NCI-H774 (cell line): ENCODE results near the gene PDLIM5.
"Not testable (repeated sequence)": the region's sequence is repeated elsewhere in the genome, so short reads cannot be mapped to it uniquely, and the experiment has no call there.

Experiments
- DNase-seq: peaks from one replicate; lab custom pipeline; 2025; lab: John Stamatoyannopoulos, UW

The PDLIM5 gene

DNA sequence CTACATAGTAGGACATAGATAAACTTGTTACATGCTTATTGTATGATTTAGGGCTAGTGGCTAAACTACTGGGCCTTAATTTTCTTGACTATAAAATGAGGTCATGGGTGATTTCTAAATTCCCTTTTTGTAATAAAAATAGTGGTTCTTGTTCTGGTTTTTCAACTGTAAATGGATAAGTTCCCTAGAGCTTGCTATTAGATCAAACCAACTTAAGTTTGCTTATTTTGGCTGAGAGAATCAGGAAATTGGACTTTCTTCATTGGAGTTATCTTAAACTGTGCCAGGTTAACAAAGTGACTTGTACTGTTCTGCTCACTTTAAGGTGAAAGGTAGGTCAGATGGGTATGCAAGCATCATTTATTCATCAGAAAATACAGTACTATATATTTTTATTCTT, 78.3 kb downstream of the PDLIM5 start:
- no peak for DNase-seq

DNA sequence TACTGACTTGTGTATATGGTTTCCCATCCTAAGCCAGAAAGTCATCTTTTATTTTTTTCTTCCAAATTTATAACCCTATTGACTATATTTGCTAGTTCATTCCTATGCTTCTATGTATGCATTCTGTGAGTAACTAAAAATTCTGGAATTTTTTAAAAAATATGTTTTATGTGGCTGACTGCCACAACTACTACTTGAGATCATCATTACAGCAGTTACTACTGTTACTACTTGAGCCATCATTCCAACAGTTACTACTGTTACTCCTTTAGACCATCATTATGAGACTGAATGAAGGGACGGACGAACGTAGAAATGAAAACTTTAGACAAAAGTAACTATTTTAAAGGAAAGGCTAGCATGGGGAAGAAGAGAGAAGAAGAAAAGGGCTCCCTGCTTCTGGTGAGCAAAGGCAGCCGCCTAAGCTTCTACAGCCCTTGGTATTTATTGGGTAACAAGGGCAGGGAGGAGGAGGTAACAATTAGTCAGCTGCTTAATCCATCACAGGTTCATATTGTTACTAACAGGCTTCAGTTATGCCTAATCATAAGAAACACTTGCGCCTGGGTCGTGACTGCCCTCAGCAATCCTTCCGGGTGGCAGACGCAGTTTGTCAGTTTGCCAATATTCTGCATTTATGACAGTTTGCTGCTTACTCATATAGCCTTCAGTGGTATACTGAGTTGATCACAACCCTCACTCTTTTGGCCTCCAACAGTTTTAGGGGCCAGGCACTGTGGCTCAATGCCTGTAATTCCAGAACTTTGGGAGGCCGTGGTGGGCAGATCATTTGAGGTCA, 80.4 kb downstream of the PDLIM5 start:
- DNase-seq: no peak

DNA sequence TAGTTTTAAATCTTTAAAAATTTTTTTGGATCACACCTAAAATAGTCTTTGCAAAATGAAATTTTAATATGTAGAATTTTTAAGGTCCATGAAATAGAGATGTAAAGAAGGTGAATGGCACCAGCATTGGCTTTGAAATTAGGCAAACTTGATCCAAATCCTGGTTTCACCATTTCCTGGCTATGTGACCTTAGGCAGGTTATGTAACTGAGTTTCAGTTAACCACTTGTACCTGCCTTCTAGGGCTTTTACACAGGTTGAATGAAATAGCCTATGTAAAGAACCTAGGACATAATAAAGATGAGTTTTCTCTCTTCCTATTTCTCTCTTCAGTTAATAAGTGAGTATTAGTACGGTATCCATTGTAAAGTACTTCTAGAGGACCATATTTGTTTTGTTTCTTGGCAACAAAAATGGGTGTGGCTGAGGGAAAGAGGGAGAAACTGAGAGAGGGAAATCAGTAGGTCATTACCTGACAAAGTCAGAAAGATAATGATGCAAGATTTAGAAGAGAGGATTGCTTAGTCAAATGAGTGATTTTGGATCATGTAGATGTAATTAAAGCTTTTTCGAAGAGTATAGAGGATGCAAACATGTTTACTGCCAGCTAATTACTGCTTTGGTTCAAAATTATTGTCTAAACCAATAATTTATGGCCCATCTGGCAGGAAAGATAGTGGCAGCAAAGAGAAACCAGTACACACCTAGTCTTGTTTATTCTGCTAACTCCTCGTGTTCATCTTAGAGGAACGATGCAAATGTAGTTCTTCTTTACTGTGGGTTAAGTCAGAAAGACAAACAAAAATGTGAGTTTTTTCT, 81.9 kb downstream of the PDLIM5 start:
- peak; percentile 29 for DNase-seq

DNA sequence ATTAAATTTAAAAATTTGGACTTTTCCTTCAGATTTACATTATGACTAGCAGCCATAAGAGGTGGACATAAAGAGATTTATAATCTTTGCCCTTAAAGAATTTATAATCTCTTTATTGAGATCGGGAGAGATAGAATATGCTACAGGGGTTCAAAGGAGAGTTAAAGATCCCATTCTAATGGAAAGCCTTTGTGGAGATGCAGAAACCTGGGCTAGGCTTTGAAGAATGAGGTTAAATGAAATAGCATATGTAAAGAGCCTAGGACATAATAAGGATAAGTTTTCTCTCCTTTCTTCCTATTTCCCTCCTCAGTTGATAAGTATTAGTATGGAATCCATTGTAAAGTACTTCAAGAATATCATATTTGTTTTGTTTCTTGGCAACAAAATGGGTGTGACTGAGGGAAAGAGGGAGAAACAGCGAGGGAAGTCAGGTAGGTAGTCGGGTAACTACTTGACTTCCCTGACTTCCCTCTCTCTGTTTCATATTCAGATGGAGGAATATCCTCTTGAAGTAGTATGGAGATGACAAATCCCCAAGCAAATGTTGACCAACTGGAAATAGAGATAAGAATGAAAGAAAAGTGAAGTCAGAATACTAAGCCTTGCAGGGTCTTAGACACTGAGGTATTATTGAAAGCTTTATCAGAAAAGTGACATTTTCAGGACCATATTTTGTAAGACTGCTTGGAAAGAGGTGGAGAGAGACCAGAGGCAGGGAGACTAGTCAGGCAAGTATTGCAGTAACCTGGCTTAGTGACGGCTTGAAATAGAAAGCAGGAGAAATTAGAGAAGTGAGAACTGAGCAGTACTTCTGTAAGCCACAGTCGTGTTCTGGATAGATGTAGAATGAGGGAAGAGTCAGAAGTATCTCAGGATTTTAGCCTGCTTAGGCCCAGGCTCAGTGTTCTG, 82.9 kb downstream of the PDLIM5 start:
- DNase-seq: no peak

DNA sequence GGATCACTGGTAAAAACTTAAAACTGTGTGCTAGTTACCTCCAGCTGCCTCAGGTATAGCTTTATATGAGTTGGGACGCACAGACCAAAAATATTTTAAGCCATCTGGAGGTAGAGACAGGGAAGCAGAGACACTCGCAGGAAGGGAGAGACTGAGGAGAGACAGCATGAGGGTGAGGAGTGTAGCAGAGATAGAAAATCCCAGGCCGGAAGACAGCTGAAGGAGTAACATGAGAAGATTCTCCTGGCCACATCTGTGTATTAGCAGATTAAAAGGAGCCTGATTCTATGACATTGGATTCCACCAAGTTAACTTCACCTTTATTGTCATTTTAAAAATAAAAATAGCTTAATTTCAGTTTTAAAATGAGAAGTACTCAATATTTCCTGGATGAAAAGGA, 84.3 kb downstream of the PDLIM5 start:
- no peak for DNase-seq

DNA sequence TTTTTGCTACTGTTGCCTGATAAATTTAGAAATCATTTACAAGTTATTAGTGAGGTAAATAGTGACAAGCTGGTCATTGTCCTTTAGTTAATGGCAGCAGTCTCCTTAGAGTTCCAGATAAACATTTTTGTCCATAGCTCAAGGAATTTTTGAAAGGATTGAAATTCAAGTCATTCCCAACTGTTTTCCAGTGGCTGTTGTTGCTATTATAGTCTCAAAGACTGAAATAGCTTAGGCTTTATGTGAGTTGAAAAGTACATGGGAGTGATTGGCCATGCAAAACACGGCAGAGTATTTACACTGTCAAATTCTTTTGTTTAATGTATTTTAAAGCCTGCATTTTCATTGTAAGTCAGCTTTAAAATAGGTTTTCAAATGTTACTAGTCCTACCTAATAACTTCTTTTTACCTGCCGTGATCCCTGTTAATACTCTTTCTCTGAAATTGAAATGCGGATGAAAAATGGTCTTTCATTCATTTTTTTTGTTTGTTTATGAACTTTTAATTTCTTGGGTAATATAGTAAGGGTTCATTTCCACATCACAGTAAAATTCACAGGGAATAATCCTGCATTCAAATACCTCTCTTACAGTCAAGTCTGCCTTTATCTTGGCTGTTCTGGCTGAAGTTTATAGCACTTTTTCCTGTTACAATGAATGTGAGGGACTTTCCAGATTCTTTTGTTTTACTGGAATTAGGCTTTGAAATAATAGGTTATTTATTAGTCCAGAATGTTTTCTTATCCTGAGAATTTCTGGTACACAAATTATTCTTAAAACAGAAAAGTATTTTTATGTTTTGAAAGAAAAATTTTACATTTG, 85.1 kb downstream of the PDLIM5 start:
- DNase-seq: no peak

DNA sequence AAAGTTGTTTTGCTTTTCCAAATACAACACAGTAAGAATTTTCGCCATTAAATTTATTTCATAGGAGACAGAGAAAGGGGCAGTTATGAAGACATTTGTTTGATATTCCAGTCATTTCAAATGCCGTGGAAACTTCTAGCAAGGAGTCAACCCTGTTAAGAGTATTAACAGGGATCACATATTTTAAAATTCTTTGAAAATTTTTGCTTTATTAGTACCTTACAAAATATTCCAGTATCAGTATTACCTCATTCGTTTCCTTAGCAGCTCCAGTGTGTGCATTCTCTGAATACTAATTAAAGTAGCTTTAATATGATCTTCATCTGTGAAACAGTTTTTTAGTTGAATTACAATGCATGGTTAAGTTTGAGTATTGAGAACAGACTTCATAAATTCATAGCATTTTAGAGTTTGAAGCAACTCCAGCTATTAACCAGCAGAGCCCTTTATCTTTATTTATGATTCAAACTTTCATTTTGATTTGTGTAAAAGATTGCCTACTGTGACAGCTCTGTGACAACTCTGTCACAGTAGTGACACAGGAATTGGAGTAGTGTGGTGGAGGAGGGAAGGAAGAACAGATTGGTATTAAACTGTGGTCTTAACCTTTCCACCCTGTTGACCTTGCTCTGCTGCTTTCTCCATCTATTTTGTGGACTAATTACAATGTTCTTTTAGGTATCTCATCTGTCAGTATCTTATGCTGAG, 86.3 kb downstream of the PDLIM5 start:
- DNase-seq: no peak

DNA sequence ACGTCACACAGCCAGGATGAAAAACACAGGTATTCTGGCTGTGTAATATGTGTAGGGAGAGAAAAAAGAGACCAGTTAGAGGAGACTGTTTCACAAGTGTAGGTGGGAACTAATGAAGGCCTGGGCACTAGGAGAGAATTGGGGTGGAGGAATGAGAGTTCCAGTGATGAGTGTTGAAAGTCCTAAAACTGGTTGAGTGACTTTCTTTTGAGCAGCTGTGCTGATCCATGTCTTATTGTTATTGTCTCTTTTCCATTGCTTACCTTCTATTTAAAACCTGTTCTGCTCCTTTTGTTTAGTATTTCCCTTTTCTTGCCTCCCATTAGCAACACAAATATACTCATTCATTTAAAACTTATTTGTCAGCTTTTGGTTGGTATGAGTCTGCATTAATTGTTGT, 88.7 kb downstream of the PDLIM5 start:
- peak; percentile 12 for DNase-seq

DNA sequence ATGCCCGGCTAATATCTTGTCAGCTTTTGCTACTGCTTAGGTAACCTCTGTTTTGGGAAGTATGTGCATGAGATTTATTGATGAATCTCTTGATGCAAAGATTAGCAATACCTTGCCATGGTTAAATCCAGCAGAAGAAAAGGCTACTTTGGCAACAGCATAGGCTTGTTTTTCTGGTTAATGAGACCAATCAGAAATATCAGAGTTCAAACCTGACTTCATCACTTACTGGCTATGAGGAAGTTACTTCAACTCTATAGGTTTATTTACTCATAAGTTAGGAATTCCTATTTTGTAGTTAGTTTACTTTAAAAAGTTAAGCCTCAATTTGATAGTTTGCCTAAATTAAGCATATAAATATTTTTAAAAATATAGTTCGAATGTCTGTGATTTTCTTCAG, 93.1 kb downstream of the PDLIM5 start:
- DNase-seq: no peak

DNA sequence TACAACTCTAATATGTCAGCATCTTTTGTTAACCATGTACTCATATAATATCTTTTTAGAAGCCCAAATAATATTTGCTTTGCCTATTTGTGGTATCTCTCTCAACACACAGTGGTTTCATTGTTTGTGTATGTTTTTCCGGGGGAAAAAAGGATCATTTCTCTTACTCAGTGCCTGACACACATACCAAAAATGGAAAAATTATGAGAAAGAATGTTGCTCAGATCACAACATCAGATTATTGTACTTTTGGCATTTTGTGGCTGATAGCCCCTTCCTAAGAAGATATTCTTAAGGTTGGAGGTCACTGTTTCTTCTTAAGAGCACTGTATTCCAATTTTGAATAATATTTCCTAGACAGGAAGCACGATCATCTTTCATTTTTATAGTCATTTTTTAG, 93.6 kb downstream of the PDLIM5 start:
- no peak for DNase-seq

DNA sequence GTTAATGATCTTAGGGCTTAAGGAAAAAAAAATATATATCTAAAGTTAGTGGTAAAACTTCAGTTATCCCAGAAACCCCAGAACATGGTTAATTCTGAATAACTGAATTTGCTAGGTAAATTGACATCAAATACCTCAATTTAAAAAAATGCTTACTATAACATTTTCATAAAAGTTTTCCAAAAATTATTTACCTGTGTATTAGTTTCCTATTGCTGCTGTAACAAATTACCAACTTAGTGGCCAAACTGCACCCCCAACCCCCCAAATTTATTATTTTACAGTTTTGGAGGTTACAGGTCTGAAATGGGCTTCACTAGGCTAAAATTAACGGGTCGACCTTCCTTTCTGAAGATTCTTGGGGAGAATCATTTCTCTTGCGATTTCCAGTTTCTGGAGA, 95.2 kb downstream of the PDLIM5 start:
- DNase-seq: no peak

DNA sequence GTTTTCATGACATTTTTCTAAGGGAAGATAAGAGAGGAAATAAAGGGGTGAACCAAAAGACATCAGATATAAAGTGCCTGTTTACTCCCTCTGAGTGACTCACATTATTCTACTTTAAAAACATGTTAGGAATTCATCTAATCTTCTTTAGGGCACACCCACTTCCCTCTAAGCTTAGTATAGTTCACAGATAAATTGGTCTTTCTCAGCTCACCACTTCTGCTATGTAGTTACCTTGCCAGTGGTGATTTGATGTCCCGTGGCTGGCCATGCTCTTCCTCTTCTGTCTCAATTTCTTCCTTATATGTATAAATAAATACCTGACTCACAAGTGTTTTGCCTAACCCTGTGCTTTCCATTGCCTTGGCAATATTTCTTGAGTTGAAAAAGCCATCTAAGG, 96.8 kb downstream of the PDLIM5 start:
- no peak for DNase-seq

DNA sequence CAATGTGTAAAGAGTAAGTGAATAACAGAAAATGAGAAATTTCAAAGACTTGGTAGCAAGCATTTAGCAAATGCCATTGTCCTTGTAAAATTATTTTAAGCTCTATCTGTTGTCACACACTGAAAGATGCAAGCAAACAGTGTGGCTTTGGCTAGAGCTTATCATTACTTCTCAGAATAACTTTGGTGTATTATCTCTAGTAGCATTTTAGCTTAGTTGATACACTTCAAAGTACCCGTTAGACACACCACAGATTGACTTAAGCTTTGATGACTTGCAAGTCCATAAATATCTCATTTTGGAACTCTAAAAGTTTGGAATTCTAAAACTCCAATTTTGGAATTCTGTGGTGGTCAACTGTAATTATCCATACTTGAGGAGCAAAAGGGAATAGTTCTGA, 98.6 kb downstream of the PDLIM5 start:
- DNase-seq: no peak

DNA sequence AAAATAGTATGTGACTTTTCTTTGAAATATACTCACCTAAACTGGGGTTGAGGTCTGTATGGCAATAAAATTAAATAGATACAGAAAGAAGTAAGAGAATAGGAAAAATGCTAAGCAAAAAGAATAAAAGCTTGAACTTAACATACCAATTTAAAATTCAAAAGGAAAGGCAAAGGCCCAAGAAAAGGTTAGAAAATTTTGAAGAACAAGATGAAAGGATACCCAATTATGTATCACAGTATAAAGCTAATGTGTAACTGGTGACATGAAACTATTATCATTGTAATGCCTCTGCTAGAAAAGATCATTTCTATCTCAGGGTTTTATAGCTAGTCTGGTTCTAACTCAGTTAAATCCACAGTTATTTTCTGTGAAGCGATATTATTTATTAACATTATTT, 99.1 kb downstream of the PDLIM5 start:
- DNase-seq: no peak

DNA sequence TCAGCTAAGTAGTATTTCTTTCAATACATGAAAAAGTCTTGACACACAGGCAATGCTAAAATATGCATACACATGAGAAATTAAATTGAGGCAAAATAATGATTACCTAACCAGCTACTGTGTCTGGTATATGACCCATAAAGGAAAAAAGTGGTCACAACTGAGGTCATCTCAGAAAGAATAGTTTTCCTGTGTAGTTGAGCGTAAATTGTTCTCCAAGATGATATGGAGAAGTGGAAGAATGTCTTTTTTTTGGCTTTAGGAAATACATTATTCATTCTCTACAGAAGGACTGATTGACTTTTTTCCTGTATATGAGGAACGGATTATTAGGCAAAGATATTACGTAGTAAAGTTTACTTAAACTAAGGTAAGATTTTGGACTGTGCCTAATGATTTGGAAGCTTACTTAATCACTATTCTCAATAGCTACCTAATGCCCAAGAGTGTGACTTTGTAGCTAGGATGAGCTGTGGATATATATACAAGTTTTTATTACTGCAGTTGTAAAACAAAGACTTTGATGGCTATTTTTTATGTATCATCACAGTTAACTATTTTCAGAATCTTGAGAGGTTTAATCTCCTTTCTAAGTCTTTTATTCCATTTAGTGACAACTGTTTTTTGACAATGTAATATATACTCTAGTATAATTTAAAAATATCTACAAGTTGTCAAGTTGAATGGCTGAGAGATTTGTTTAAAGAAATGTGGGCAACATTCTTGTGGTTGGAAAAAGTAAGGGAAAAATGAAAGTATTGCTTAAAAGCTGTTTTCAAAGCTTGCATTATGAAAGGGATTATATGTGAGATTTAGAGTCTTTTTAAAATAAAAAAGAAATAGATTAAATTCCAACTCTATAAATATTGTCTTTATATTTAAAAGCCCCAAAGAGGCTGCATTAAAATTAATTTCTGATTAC, 100.2 kb downstream of the PDLIM5 start:
- no peak for DNase-seq

DNA sequence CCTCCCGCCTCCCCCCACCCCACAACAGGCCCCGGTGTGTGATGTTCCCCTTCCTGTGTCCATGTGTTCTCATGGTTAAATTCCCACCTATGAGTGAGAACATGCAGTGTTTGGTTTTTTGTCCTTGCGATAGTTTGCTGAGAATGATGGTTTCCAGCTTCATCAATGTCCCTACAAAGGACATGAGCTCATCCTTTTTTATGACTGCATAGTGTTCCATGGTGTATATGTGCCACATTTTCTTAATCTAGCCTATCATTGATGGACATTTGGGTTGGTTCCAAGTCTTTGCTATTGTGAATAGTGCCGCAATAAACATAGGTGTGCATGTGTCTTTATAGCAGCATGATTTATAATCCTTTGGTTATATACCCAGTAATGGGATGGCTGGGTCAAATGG, 104.3 kb downstream of the PDLIM5 start:
- not testable (repeated sequence) for DNase-seq

DNA sequence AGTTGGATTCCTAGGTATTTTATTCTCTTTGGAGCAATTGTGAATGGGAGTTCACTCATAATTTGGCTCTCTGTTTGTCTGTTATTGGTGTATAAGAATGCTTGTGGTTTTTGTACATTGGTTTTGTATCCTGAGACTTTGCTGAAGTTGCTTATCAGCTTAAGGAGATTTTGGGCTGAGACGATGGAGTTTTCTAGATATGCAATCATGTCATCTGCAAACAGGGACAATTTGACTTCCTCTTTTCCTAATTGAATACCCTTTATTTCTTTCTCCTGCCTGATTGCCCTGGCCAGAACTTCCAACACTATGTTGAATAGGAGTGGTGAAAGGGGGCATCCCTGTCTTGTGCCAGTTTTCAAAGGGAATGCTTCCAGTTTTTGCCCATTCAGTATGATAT, 105.9 kb downstream of the PDLIM5 start:
- not testable (repeated sequence) for DNase-seq

DNA sequence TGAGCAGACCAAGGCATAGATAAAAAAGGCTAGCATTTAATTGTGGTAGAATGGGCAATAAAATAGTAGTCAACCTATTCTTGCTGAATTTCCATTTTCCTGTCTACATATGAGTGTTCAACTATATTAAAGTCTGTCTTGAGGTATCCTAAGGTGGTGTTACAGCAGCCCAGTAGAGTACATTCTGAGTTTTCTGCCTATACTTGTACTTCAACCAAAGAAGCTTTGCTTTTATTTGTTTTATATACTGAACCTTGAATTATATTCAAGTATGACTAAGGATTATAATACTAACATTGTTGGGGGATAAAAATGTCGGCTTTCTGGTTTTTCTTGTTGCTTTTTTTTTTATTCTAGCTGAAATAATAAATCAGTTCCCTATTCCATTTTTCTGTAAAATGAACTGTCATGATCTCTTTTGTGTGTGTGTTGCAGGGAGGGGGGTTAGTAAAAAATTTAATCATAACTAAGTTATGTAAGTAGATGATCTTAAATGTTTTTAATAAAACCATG, 106.7 kb downstream of the PDLIM5 start:
- no peak for DNase-seq

DNA sequence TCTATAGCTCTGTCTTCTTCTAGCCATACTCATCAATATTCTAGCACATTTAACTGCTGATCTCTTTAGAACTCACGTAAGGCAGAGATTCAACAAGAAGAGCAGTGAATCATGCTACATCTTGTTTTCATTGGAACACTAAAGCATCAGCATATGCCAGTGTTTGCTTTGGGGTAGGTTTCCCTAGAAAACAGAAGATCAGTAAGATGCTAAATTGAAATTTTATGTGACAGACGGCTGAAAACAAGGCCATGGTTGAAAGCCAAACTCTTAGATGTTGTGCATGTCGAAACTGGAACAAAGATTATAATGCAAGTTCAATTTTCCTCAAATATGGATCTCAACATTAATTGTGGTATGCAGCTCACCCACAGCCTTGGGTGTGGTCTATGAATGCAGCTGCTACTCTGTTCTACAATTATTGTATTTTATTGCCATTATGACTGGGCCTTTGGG, 107.6 kb downstream of the PDLIM5 start:
- no peak for DNase-seq
